WTC11 (cell line): Measurements from ENCODE around the gene MR1.

Experiments used
- ATF2 ChIP-seq: sonication (generic); formaldehyde crosslinking; IDR thresholded peaks from 2 replicates; pipeline ENCODE4 v1.8.1; 2022; ENCODE audit warnings: low read depth, missing genetic modification reagents, borderline replicate concordance
- CREM ChIP-seq: sonication (generic); formaldehyde crosslinking; IDR thresholded peaks from 2 replicates; pipeline ENCODE4 v1.8.1; 2022; ENCODE audit warnings: mild to moderate bottlenecking, missing genetic modification reagents, moderate library complexity
- CTCF ChIP-seq: fragments of 200-600 bp; IDR thresholded peaks from 2 replicates; pipeline ENCODE4 v1.8.0; 2022; ENCODE audit warnings: antibody characterized with exemption
- FOXP1 ChIP-seq: sonication (generic); formaldehyde crosslinking; IDR thresholded peaks from 2 replicates; pipeline ENCODE4 v1.8.0; 2022; ENCODE audit warnings: missing genetic modification reagents, mild to moderate bottlenecking, moderate library complexity, borderline replicate concordance
- ZBTB21 ChIP-seq: sonication (generic); formaldehyde crosslinking; IDR thresholded peaks from 2 replicates; pipeline ENCODE4 v1.8.1; 2023; ENCODE audit warnings: mild to moderate bottlenecking, missing genetic modification reagents, borderline replicate concordance
- ZBTB43 ChIP-seq: sonication (generic); formaldehyde crosslinking; IDR thresholded peaks from 2 replicates; pipeline ENCODE4 v1.8.1; 2023; ENCODE audit warnings: mild to moderate bottlenecking, missing genetic modification reagents

GRCh38 chr1:181028196-181028595 lies 5.6 kb upstream of the MR1 start:
- TF ChIP-seq CTCF (no peak), ZBTB43 (CRISPR knock-in tag) (no peak), CREM (CRISPR knock-in tag) (no peak), ATF2 (CRISPR knock-in tag) (no peak), ZBTB21 (CRISPR knock-in tag) (no peak), FOXP1 (CRISPR knock-in tag) (no peak)
